ENCODE results near the gene TAS2R13.

Gene TAS2R13

GRCh38 chr12:10926269-10926668 lies 16.9 kb upstream of the TAS2R13 start:
- H3K9ac ChIP-seq (ENCODE audit: low read length) = no peak overlapping the region
- H3K27me3 ChIP-seq (ENCODE audit: control insufficient read depth, insufficient read depth, low read length) = no peaks in the 10 kb centered on the region
- no peaks in the 10 kb centered on the region for H3K36me3 ChIP-seq (ENCODE audit: control insufficient read depth, low read depth, low read length)
- no peak overlapping the region for H3K4me3 ChIP-seq (ENCODE audit: low read length)
- no peak overlapping the region for H3K27ac ChIP-seq (ENCODE audit: low read length)
- no peaks in the 10 kb centered on the region for H3K4me1 ChIP-seq (ENCODE audit: control insufficient read depth, low read depth, low read length)
- no peaks in the 10 kb centered on the region for H3K9me3 ChIP-seq (ENCODE audit: control insufficient read depth, low read depth, low read length)

- Histone ChIP-seq H3K27me3 (ENCODE audit: control insufficient read depth, insufficient read depth, low read length) (no peaks in the 10 kb centered on the region), H3K9me3 (ENCODE audit: control insufficient read depth, low read depth, low read length) (no peaks in the 10 kb centered on the region), H3K4me3 (ENCODE audit: low read length) (no peak overlapping the region), H3K27ac (ENCODE audit: low read length) (no peak overlapping the region), H3K9ac (ENCODE audit: low read length) (no peak overlapping the region), H3K4me1 (ENCODE audit: control insufficient read depth, low read depth, low read length) (no peaks in the 10 kb centered on the region), H3K36me3 (ENCODE audit: control insufficient read depth, low read depth, low read length) (no peaks in the 10 kb centered on the region)
These were observed 10.4 kb upstream of the TAS2R13 start for GRCh38 chr12:10919809-10920208.

- no peak overlapping the region for H3K9ac ChIP-seq (ENCODE audit: low read length)
- H3K4me3 ChIP-seq (ENCODE audit: low read length) = no peak overlapping the region
- H3K27ac ChIP-seq (ENCODE audit: low read length) = no peak overlapping the region
- H3K36me3 ChIP-seq (ENCODE audit: control insufficient read depth, low read depth, low read length) = no peaks in the 10 kb centered on the region
- no peaks in the 10 kb centered on the region for H3K4me1 ChIP-seq (ENCODE audit: control insufficient read depth, low read depth, low read length)
- no peaks in the 10 kb centered on the region for H3K27me3 ChIP-seq (ENCODE audit: control insufficient read depth, insufficient read depth, low read length)
- no peaks in the 10 kb centered on the region for H3K9me3 ChIP-seq (ENCODE audit: control insufficient read depth, low read depth, low read length)
These were observed 1.0 kb upstream of the TAS2R13 start for GRCh38 chr12:10910380-10910779.

- Histone ChIP-seq H3K9ac (ENCODE audit: low read length) (no peak overlapping the region), H3K4me3 (ENCODE audit: low read length) (no peak overlapping the region), H3K27ac (ENCODE audit: low read length) (no peak overlapping the region), H3K27me3 (ENCODE audit: control insufficient read depth, insufficient read depth, low read length) (no peaks in the 10 kb centered on the region), H3K36me3 (ENCODE audit: control insufficient read depth, low read depth, low read length) (no peaks in the 10 kb centered on the region), H3K4me1 (ENCODE audit: control insufficient read depth, low read depth, low read length) (no peaks in the 10 kb centered on the region), H3K9me3 (ENCODE audit: control insufficient read depth, low read depth, low read length) (peaks cover 6% of the 10 kb centered on the region)
These were observed 4.7 kb downstream of the TAS2R13 start for GRCh38 chr12:10904686-10905085.

- Histone ChIP-seq H3K36me3 (ENCODE audit: control insufficient read depth, low read depth, low read length) (no peaks in the 10 kb centered on the region), H3K9me3 (ENCODE audit: control insufficient read depth, low read depth, low read length) (peaks cover 6% of the 10 kb centered on the region), H3K4me1 (ENCODE audit: control insufficient read depth, low read depth, low read length) (no peaks in the 10 kb centered on the region), H3K27me3 (ENCODE audit: control insufficient read depth, insufficient read depth, low read length) (no peaks in the 10 kb centered on the region), H3K9ac (ENCODE audit: low read length) (no peak overlapping the region), H3K4me3 (ENCODE audit: low read length) (no peak overlapping the region), H3K27ac (ENCODE audit: low read length) (no peak overlapping the region)
These were observed 7.9 kb downstream of the TAS2R13 start for GRCh38 chr12:10901427-10901826.

GRCh38 chr12:10900972-10901371 lies 8.4 kb downstream of the TAS2R13 start:
- no peaks in the 10 kb centered on the region for H3K36me3 ChIP-seq (ENCODE audit: control insufficient read depth, low read depth, low read length)
- H3K27ac ChIP-seq (ENCODE audit: low read length) = no peak overlapping the region
- no peak overlapping the region for H3K9ac ChIP-seq (ENCODE audit: low read length)
- H3K4me1 ChIP-seq (ENCODE audit: control insufficient read depth, low read depth, low read length) = no peaks in the 10 kb centered on the region
- no peak overlapping the region for H3K4me3 ChIP-seq (ENCODE audit: low read length)
- H3K9me3 ChIP-seq (ENCODE audit: control insufficient read depth, low read depth, low read length) = peaks cover 6% of the 10 kb centered on the region
- no peaks in the 10 kb centered on the region for H3K27me3 ChIP-seq (ENCODE audit: control insufficient read depth, insufficient read depth, low read length)

- no peak overlapping the region for H3K9ac ChIP-seq (ENCODE audit: low read length)
- H3K4me1 ChIP-seq (ENCODE audit: control insufficient read depth, low read depth, low read length) = no peaks in the 10 kb centered on the region
- no peak overlapping the region for H3K27ac ChIP-seq (ENCODE audit: low read length)
- H3K27me3 ChIP-seq (ENCODE audit: control insufficient read depth, insufficient read depth, low read length) = no peaks in the 10 kb centered on the region
- no peak overlapping the region for H3K4me3 ChIP-seq (ENCODE audit: low read length)
- peaks cover 6% of the 10 kb centered on the region for H3K9me3 ChIP-seq (ENCODE audit: control insufficient read depth, low read depth, low read length)
- no peaks in the 10 kb centered on the region for H3K36me3 ChIP-seq (ENCODE audit: control insufficient read depth, low read depth, low read length)
These were observed 8.8 kb downstream of the TAS2R13 start for GRCh38 chr12:10900530-10900929.

GRCh38 chr12:10896854-10897253 lies 12.5 kb downstream of the TAS2R13 start:
- H3K4me3 ChIP-seq (ENCODE audit: low read length) = no peak overlapping the region
- H3K9ac ChIP-seq (ENCODE audit: low read length) = no peak overlapping the region
- no peaks in the 10 kb centered on the region for H3K4me1 ChIP-seq (ENCODE audit: control insufficient read depth, low read depth, low read length)
- no peak overlapping the region for H3K27ac ChIP-seq (ENCODE audit: low read length)
- no peaks in the 10 kb centered on the region for H3K27me3 ChIP-seq (ENCODE audit: control insufficient read depth, insufficient read depth, low read length)
- H3K36me3 ChIP-seq (ENCODE audit: control insufficient read depth, low read depth, low read length) = no peaks in the 10 kb centered on the region
- no peaks in the 10 kb centered on the region for H3K9me3 ChIP-seq (ENCODE audit: control insufficient read depth, low read depth, low read length)

- Histone ChIP-seq H3K9ac (ENCODE audit: low read length) (no peak overlapping the region), H3K4me1 (ENCODE audit: control insufficient read depth, low read depth, low read length) (no peaks in the 10 kb centered on the region), H3K9me3 (ENCODE audit: control insufficient read depth, low read depth, low read length) (no peaks in the 10 kb centered on the region), H3K27ac (ENCODE audit: low read length) (no peak overlapping the region), H3K27me3 (ENCODE audit: control insufficient read depth, insufficient read depth, low read length) (no peaks in the 10 kb centered on the region), H3K4me3 (ENCODE audit: low read length) (no peak overlapping the region), H3K36me3 (ENCODE audit: control insufficient read depth, low read depth, low read length) (no peaks in the 10 kb centered on the region)
These were observed 17.4 kb downstream of the TAS2R13 start for GRCh38 chr12:10891937-10892336.

GRCh38 chr12:10889226-10889625 lies 20.1 kb downstream of the TAS2R13 start:
- H3K27me3 ChIP-seq (ENCODE audit: control insufficient read depth, insufficient read depth, low read length) = no peaks in the 10 kb centered on the region
- no peak overlapping the region for H3K27ac ChIP-seq (ENCODE audit: low read length)
- no peak overlapping the region for H3K4me3 ChIP-seq (ENCODE audit: low read length)
- no peaks in the 10 kb centered on the region for H3K4me1 ChIP-seq (ENCODE audit: control insufficient read depth, low read depth, low read length)
- no peaks in the 10 kb centered on the region for H3K36me3 ChIP-seq (ENCODE audit: control insufficient read depth, low read depth, low read length)
- no peaks in the 10 kb centered on the region for H3K9me3 ChIP-seq (ENCODE audit: control insufficient read depth, low read depth, low read length)
- H3K9ac ChIP-seq (ENCODE audit: low read length) = no peak overlapping the region

- no peaks in the 10 kb centered on the region for H3K9me3 ChIP-seq (ENCODE audit: control insufficient read depth, low read depth, low read length)
- no peak within 1 kb of the TSS for H3K27ac ChIP-seq (ENCODE audit: low read length)
- H3K9ac ChIP-seq (ENCODE audit: low read length) = no peak within 1 kb of the TSS
- H3K27me3 ChIP-seq (ENCODE audit: control insufficient read depth, insufficient read depth, low read length) = no peaks in the 10 kb centered on the region
- H3K36me3 ChIP-seq (ENCODE audit: control insufficient read depth, low read depth, low read length) = no peaks in the 10 kb centered on the region
- no peaks in the 10 kb centered on the region for H3K4me1 ChIP-seq (ENCODE audit: control insufficient read depth, low read depth, low read length)
- H3K4me3 ChIP-seq (ENCODE audit: low read length) = no peak within 1 kb of the TSS
These were observed 25.2 kb downstream of the TAS2R13 start, which contains the start of gene PRH1 for GRCh38 chr12:10884086-10884725. Gene PRH1 (minus strand): TSS chr12:10884255. CDS start chr12:10884217, 38 bp downstream.

GRCh38 chr12:10873378-10873777 lies 36.0 kb downstream of the TAS2R13 start:
- Histone ChIP-seq H3K36me3 (ENCODE audit: control insufficient read depth, low read depth, low read length) (peaks cover 6% of the 10 kb centered on the region), H3K9ac (ENCODE audit: low read length) (no peak overlapping the region), H3K27me3 (ENCODE audit: control insufficient read depth, insufficient read depth, low read length) (no peaks in the 10 kb centered on the region), H3K9me3 (ENCODE audit: control insufficient read depth, low read depth, low read length) (no peaks in the 10 kb centered on the region), H3K27ac (ENCODE audit: low read length) (no peak overlapping the region), H3K4me3 (ENCODE audit: low read length) (no peak overlapping the region), H3K4me1 (ENCODE audit: control insufficient read depth, low read depth, low read length) (no peaks in the 10 kb centered on the region)
